WERI-Rb-1 (cell line): ENCODE results near the gene BCL7C.
A peak's percentile ranks its signal among the peaks of the same experiment; 100 is the strongest.

Experiments used
- DNase-seq: peaks from one replicate; pipeline ENCODE4 v3.0.0-alpha.2; 2020
- H3K27ac ChIP-seq: fragments of 250-450 bp; sonication (Bioruptor Pico); 2 replicates; pipeline ENCODE4 v1.5.1; 2020; ENCODE audit warnings: mild to moderate bottlenecking, moderate library complexity
- H3K27me3 ChIP-seq: fragments of 250-450 bp; sonication (Bioruptor Pico); 2 replicates; pipeline ENCODE4 v1.5.1; 2021; ENCODE audit warnings: mild to moderate bottlenecking, low read depth, moderate library complexity; ENCODE audit not compliant: insufficient read depth, severe bottlenecking
- H3K36me3 ChIP-seq: fragments of 250-450 bp; sonication (Bioruptor Pico); 2 replicates; pipeline ENCODE4 v1.5.1; 2020; ENCODE audit warnings: mild to moderate bottlenecking, moderate library complexity
- H3K4me3 ChIP-seq: 2 replicates; pipeline ENCODE4 v1.5.1; 2011; ENCODE audit warnings: low read depth, mild to moderate bottlenecking, control low read depth, low read length
- H3K9me3 ChIP-seq: fragments of 250-450 bp; sonication (Bioruptor Pico); 2 replicates; pipeline ENCODE4 v1.5.1; 2021; ENCODE audit warnings: mild to moderate bottlenecking, moderate library complexity; ENCODE audit not compliant: severe bottlenecking
- CTCF ChIP-seq: IDR thresholded peaks from 2 replicates; pipeline ENCODE4 v1.5.1; 2011; ENCODE audit warnings: low read depth, mild to moderate bottlenecking, control low read depth, inconsistent platforms, low read length

The BCL7C gene

GRCh38 chr16:30924076-30924912 lies 30.4 kb upstream of the BCL7C start:
- H3K27me3 ChIP-seq: no peaks in the 10 kb centered on the region
- H3K27ac ChIP-seq: no peak overlapping the region
- TF ChIP-seq CTCF: no peak
- no peaks in the 10 kb centered on the region for H3K9me3 ChIP-seq
- H3K4me3 ChIP-seq: peak overlapping the region; percentile 57
- DNase-seq: no peak
- peaks cover 18% of the 10 kb centered on the region for H3K36me3 ChIP-seq

GRCh38 chr16:30923554-30924075 lies 29.7 kb upstream of the BCL7C start, which contains the start of gene FBXL19:
TSS of gene FBXL19 (plus strand) at chr16:30923572. CDS start at chr16:30925755, 2,183 bp downstream.
- no peaks in the 10 kb centered on the region for H3K9me3 ChIP-seq
- peak within 1 kb of the TSS; percentile 97 for H3K27ac ChIP-seq
- no peaks in the 10 kb centered on the region for H3K27me3 ChIP-seq
- H3K4me3 ChIP-seq: peak within 1 kb of the TSS; percentile 91
- H3K36me3 ChIP-seq: peaks cover 14% of the 10 kb centered on the region
- TF ChIP-seq CTCF: no peak
- no peak for DNase-seq

GRCh38 chr16:30922960-30923535 lies 29.2 kb upstream of the BCL7C start:
- H3K9me3 ChIP-seq: no peaks in the 10 kb centered on the region
- peaks cover 14% of the 10 kb centered on the region for H3K36me3 ChIP-seq
- no peak for TF ChIP-seq CTCF
- peak overlapping the region; percentile 91 for H3K4me3 ChIP-seq
- H3K27ac ChIP-seq: peak overlapping the region; percentile 97
- no peaks in the 10 kb centered on the region for H3K27me3 ChIP-seq
- DNase-seq: peak; percentile 99

- peak; percentile 100 for DNase-seq
- Histone ChIP-seq H3K27me3 (no peaks in the 10 kb centered on the region), H3K4me3 (peak overlapping the region; percentile 91), H3K9me3 (no peaks in the 10 kb centered on the region), H3K36me3 (peaks cover 12% of the 10 kb centered on the region), H3K27ac (peak overlapping the region; percentile 97)
- TF ChIP-seq CTCF: no peak
Observed at GRCh38 chr16:30922420-30922959, 28.6 kb upstream of the BCL7C start.

GRCh38 chr16:30921748-30922419 lies 28.0 kb upstream of the BCL7C start:
- TF ChIP-seq CTCF: peak; percentile 89
- Histone ChIP-seq H3K36me3 (peaks cover 7% of the 10 kb centered on the region), H3K4me3 (peak overlapping the region; percentile 91), H3K27ac (peak overlapping the region; percentile 97), H3K9me3 (no peaks in the 10 kb centered on the region), H3K27me3 (no peaks in the 10 kb centered on the region)
- DNase-seq: peak; percentile 93
